LHCN-M2 (cell line): Measurements from ENCODE around the gene FAU. TPM values are rescaled to one million over a fixed set of nuclear protein-coding genes. Genes with fewer than 3 reads are reported as not detected.

ENCODE experiments used
- DNase-seq: peaks from one replicate; pipeline ENCODE4 v3.0.0-alpha.2; 2012; ENCODE audit warnings: low read depth
- total RNA-seq: library from RNA; depleted of rRNA; stranded (reverse); fragments of >200 nt; gene quantifications from 2 replicates; pipeline ENCODE4 v1.2.3, GENCODE V29; 2014

The FAU gene
- total RNA-seq, 1 experiment from 2014 or later: 246 TPM

- no peak for DNase-seq
Observed at GRCh38 chr11:65108469-65109123, 13.3 kb downstream of the FAU start.

GRCh38 chr11:65107751-65108468 lies 14.0 kb downstream of the FAU start:
- no peak for DNase-seq

DNA sequence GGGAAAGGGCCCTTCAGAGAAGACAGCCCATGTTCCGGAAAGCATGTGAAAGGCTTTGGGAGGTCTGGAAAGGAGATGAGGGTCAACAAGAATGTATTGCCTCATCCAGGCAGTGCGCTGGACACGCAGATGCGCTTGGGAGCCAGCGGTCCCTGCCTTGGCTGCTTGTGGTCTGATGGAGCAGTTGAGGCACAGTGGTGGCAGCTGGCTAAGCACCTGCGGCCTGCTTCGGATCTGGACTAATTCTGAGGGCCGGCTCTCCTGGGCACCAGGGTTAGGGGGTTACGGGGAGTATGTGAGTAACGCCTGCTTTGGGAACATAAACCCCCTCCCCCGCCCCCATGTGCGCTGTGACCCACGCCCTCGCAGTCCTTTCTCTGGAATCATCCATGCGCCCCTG lies 14.9 kb downstream of the FAU start:
- no peak for DNase-seq

DNA sequence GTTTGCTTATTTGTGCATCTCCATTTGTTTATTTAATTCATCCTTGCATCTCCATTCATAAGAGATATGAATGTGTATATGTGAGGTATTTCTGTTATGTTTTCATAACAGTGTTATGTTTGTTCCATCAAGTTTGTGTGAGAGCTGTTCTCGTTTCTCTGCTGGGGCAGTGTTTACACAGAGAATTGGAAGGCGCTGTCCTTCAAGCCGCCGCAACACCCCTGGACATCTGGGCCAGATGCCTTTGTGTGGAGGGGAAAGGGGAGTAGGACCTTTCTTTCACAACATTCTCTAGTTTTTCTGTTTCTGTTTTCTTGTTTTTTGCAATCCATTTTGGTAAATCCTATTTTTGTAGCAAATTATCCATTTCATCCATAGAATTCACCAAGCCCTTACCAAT lies 17.3 kb downstream of the FAU start:
- no peak for DNase-seq

DNA sequence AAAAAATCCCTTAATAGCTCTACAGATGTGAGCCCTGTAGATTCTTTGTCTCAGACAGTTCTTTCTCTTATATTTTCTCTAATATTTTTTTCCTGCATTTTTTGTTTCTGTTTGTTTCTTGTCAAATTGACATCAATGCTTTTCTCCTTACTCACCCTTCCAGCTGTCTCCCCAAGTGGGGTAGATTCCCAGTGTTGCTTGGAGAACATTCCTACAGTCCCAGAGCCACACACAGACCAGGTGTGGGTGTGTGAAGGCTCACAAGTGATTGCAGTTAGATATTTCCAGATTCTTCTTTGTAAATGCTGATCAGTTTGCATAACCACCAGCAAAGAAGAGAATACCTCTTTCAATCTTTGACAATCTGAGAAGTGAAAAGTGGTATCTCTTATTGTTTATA lies 18.5 kb downstream of the FAU start:
- peak; percentile 71 for DNase-seq

DNA sequence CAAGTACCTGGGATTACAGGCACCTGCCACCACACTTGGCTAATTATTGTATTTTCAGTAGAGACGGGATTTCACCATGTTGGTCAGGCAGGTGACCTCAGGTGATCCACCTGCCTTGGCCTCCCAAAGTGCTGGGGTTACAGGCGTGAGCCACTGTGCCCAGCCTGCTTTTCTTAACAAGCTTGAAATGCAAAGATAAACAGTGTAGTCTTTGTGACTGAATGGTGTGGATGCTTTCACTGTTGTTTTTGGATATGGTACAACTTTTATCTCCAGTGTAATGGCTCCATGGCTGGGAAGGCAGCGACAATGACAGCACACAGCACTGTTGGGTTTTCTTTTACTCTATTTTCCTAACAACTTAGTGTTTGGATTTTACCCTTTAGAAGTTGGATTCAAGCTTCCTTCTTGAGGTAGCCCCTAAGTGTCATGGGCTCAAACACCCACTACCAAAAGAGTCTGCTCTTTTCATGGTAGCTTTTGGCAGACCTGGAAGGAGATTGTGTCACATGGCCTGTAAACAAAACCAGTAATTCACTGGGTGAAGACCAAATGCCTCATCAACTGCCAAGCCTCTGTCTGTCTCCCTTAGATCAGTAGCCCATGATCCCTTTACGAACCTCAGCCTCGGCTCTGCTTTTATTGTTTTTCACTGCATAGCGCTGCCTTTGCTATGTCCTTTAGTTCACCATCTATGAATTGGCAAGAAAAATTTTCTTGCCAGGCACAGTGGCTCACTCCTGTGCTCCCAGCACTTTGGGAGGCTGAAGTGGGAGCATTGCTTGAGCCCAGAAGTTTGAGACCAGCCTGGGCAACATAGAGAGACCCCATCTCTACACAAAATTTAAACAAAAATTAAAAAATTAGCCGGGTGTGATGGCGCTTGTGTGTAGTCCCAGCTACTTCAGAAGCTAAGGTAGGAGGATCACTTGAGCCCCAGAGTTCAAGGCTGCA lies 19.5 kb downstream of the FAU start:
- DNase-seq: no peak

GRCh38 chr11:65100674-65101350 lies 21.1 kb downstream of the FAU start:
- no peak for DNase-seq

DNA sequence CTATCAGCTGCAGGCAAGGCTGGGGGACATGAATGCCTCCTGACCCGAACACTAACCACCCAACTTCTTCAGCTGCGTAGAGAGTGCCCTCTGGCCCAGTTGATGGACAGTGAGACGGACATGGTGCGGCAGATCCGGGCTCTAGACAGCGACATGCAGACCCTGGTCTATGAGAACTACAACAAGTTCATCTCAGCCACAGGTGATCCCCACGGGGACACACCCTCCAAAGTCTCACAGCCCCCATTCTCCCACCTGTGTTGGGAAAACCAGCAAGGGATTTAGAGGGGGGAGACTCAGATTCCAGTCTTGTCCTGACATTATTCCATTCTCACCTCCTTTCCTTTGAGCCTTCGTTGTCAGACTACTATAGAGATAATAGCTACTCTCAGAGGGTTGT lies 25.0 kb downstream of the FAU start:
- DNase-seq: no peak

DNA sequence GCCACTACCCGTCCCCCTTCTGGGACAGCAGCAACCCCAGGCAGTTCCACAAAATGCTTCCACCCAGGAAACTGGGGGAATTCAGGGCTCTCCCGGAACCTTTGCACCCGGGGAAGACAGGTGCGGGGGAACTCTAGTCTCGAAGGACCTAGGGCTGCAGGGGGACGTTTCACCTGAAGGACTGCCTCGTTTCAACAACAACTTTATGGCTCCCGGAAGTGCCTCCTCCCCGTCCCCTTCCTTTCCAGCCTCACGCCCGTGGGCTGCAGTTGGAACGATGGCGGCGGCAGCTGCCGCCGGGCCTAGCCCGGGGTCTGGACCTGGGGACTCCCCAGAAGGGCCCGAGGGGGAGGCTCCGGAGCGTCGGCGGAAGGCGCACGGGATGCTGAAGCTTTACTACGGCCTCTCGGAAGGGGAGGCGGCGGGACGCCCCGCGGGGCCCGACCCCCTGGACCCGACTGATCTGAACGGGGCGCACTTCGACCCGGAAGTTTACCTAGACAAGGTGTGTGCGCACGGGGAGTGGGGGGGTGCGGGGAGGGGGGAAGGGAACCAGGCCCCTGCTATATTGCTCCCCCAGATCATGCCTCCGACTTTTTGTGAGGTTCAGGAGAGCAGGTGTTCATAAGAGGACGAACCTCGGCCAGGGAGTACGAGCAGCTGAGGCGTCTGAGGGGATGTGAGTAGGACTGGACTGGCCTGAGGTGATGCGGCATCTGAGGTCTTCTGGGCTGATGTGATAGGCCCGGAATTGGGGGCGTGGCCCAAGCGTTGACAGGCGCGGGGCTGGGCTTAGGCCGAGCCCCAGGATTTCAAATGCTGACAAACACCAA lies 25.7 kb downstream of the FAU start, which contains the start of gene VPS51:
VPS51 (plus strand) TSS at position 241 of the 833 bp plus-strand sequence; CDS start at position 278, 37 bp downstream.
- DNase-seq: peak; percentile 86

- DNase-seq: no peak
Observed at GRCh38 chr11:65095427-65095826, 26.5 kb downstream of the FAU start.

- DNase-seq: no peak
Observed at GRCh38 chr11:65090628-65091027, 31.3 kb downstream of the FAU start.

DNA sequence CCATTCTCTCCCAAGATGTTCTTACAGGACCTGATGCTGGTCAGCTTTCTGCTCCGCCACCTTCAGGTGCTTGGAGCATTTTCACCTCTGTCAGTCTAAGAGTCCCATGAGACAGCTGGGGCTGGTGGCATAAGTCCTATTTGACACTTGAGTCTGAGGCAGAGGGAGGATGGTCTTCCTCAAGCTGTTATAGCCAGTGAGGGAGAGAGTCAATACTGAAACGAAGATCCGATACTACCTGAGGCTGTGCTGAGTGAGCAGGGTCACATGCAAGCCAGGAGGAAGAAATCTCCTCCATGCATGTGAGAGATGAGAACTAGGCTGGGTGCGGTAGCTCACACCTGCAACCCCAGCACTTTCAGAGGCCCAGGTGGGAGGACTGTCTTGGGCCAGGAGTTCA lies 32.3 kb downstream of the FAU start:
- DNase-seq: no peak

- DNase-seq: no peak
Observed at GRCh38 chr11:65087827-65088226, 34.1 kb downstream of the FAU start.

DNA sequence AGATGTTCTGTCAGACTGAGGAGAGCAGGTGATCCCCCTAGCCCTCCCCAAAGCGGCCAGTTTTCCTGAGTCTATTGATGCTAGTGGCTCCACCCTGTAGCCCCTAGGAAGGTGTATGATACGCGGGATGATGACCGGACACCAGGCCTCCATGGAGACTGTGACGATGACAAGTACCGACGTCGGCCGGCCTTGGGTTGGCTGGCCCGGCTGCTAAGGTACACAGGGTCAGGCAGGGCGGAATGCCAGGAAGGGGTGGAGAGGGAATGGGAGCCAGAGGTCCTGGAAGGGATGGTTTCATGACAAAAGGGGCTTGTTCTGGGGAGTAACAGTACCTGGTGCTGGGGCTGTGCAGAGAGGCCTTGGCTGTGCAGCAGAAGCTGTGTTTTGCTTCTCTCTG lies 34.7 kb downstream of the FAU start:
- DNase-seq: no peak

- no peak for DNase-seq
Observed at GRCh38 chr11:65086809-65087208, 35.1 kb downstream of the FAU start.

- DNase-seq: no peak
Observed at GRCh38 chr11:65085446-65085845, 36.5 kb downstream of the FAU start.

GRCh38 chr11:65084598-65085375 lies 37.1 kb downstream of the FAU start:
- DNase-seq: no peak

- DNase-seq: peak; percentile 94
Observed at GRCh38 chr11:65083834-65084597, 37.9 kb downstream of the FAU start, which contains the start of the genes CDCA5 and ZFPL1. Gene CDCA5, minus strand, starts transcription at chr11:65084040. Its CDS starts 62 bp downstream, at chr11:65083978. Gene ZFPL1, plus strand, starts transcription at chr11:65084222. Its CDS starts 477 bp downstream, at chr11:65084699.
